ENCODE data around the gene BPIFA1. TPM values are rescaled to one million over a fixed set of nuclear protein-coding genes. Genes with fewer than 3 reads are reported as not detected.

BPIFA1 gene
- total and polyA plus RNA-seq, 2 experiments from 2014 or later = not detected

GRCh38 chr20:33261465-33261864, 25.7 kb downstream of the BPIFA1 start (continued):
- TF ChIP-seq REST (IDR thresholded peaks at IDR 0.05; ENCODE audit: unreplicated experiment) (no peak), STAT1 (IDR thresholded peaks at IDR 0.05; ENCODE audit: unreplicated experiment) (no peak), ZNF331 (CRISPR knock-in tag; IDR thresholded peaks at IDR 0.05; ENCODE audit: low read depth) (no peak), ZNF114 (CRISPR knock-in tag; IDR thresholded peaks at IDR 0.05) (no peak), NANOG (IDR thresholded peaks at IDR 0.05; ENCODE audit: borderline replicate concordance) (no peak), EZH2 (IDR thresholded peaks at IDR 0.05; ENCODE audit: low read depth, unreplicated experiment) (no peak)

GRCh38 chr20:33262658-33263065, 26.9 kb downstream of the BPIFA1 start:
- Histone ChIP-seq H3K27ac (ENCODE audit: low read depth) (no peak overlapping the region), H3K36me3 (ENCODE audit: insufficient read depth) (no peaks in the 10 kb centered on the region), H3F3A (replicated peaks; ENCODE audit: low read depth) (no peaks in the 10 kb centered on the region), H2AFZ (no peak overlapping the region), H3K4me2 (no peak overlapping the region), H3K79me2 (replicated peaks; ENCODE audit: insufficient read depth) (no peaks in the 10 kb centered on the region), H4K20me1 (replicated peaks; ENCODE audit: insufficient read depth) (peaks cover 3% of the 10 kb centered on the region; the same call in 1 of the 2 replicates), H3K4me3 (no peak overlapping the region), H3K4me1 (ENCODE audit: insufficient read depth) (no peaks in the 10 kb centered on the region), H3K27me3 (ENCODE audit: insufficient read depth) (no peaks in the 10 kb centered on the region), H3K9me2 (ENCODE audit: insufficient read depth) (peaks cover 3% of the 10 kb centered on the region; the same call in 1 of the 2 replicates)
- H3K27ac Mint-ChIP-seq = no peak overlapping the region
- H3K4me3 Mint-ChIP-seq = no peak overlapping the region
- H3K4me1 Mint-ChIP-seq = no peaks in the 10 kb centered on the region; the same call in 2 of the 3 replicates
- peaks cover 12% of the 10 kb centered on the region for H3K27me3 Mint-ChIP-seq (ENCODE audit: insufficient read depth, low read depth, poor library complexity)
- H3K9me3 Mint-ChIP-seq = peaks cover 3% of the 10 kb centered on the region; the same call in 1 of the 3 replicates
- ATAC-seq = peak; percentile 99
- no peak for TF ChIP-seq ZNF462 (CRISPR knock-in tag; IDR thresholded peaks at IDR 0.05)
- TF ChIP-seq CTCF (conservative IDR thresholded peaks at IDR 0.05; ENCODE audit: low read depth in 2 of 2) = peak; percentile 73 to 90
- peak; percentile 70 for TF ChIP-seq JUNB (IDR thresholded peaks at IDR 0.05; ENCODE audit: unreplicated experiment)
- no peaks in the 10 kb centered on the region for H3K36me3 Mint-ChIP-seq (ENCODE audit: low read depth)
- DNase-seq (ENCODE audit: low spot score) = peak; percentile 85

Data from GM23338 (cell line).